ENCODE data around the gene RPUSD2. TPM values are rescaled to one million over a fixed set of nuclear protein-coding genes. Genes with fewer than 3 reads are reported as not detected.
A peak's percentile ranks its signal among the peaks of the same experiment; 100 is the strongest.

RPUSD2 gene
- total RNA-seq, 2 experiments from 2014 or later: 12.7 to 13.7 TPM

DNA sequence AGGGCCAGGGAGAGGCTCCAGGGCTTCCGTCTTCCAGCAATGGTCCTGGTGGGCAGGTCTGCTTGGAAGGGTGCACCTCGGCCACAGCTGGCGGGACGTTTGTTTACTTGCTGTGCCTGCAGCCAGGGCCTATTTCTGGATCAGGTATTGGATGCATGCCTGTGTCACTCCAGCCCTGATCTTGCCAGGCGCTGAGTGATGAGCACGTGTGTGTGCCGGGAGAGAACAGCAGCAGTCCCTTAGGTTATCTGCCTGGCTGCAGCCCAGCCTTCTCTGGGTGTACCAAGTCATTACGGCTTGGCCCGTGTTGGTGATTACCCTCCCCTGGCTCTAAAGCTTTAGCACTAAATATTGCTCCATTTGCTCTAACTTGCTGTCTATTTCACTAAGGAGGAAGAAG is 19.2 kb upstream of the RPUSD2 start:
- intact Hi-C loops (cut with micrococcal nuclease): no loop called here
- no peak overlapping the region for H3K27ac Mint-ChIP-seq
- H3K9me3 Mint-ChIP-seq: no peaks in the 10 kb centered on the region
- ChIA-PET CTCF (no interaction called here), POLR2A (no interaction called here)
- DNase-seq: no peak
- no peaks in the 10 kb centered on the region for H3K4me1 Mint-ChIP-seq (ENCODE audit: low read depth)
- no peaks in the 10 kb centered on the region for H3K27me3 Mint-ChIP-seq
- H3K36me3 Mint-ChIP-seq: peaks cover 22% of the 10 kb centered on the region
- H3K4me3 Mint-ChIP-seq: no peak overlapping the region

DNA sequence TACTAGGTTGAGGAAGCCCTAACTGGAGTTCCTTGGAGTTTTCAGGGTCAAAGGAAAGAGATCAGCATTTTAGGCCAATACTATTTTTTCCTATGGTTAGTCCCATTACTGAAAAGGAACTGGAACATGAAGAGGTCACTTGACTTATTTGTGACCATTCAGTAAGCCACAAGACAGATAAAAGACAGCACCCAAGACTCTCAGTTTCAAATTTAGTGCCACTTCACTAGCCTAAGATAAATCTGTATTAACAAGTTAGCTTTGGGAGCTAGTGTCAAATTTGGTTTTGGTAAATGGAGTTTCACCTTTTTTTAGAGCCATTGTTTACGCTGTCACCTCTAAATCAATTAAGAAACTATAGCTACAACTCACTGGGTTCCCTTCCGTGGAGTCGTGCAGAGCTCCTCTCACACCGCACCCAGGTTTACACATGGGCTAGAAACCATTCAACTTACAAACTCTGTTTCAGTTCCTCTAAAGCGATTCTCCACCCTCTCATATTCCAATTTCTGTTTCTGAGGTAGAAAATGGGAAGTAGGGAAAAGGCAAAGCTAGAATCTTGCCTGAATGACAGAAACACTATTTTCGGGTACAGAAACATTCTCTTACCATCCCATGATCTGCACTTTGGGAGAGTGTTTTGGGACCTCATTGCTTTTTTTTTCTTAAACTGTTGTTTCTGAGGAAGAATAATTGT is 18.6 kb upstream of the RPUSD2 start:
- no peak overlapping the region for H3K4me3 Mint-ChIP-seq
- no peaks in the 10 kb centered on the region for H3K4me1 Mint-ChIP-seq (ENCODE audit: low read depth)
- POLR2A ChIA-PET: no interaction called here
- H3K36me3 Mint-ChIP-seq: peaks cover 24% of the 10 kb centered on the region
- no peaks in the 10 kb centered on the region for H3K27me3 Mint-ChIP-seq
- intact Hi-C loops (cut with micrococcal nuclease): no loop called here
- no peak for DNase-seq
- no peaks in the 10 kb centered on the region for H3K9me3 Mint-ChIP-seq
- CTCF ChIA-PET: interaction anchor here (0.7 kb wide), 1 partner anchor 18 kb away, joined by 3 read pairs; no protein-coding TSS in a partner anchor
- H3K27ac Mint-ChIP-seq: no peak overlapping the region

DNA sequence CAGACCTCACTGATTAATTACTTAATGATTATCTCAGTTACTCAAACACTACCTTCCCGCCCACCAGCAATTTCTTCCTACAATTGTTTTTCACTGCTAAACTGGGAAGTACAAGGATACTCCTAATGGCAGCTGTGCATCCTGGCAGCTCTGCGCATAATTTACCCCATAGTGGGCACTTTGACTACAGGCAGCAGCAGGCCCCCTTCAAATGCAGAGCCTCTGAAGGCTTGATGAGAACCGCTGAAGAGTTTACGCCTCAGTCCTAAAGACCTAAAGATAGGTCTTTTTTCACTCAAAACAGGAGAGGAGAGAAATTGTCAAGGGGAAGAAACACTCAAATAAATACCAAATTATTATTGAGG is 15.0 kb upstream of the RPUSD2 start:
- Mint-ChIP-seq H3K27ac (no peak overlapping the region), H3K27me3 (no peaks in the 10 kb centered on the region), H3K9me3 (no peaks in the 10 kb centered on the region), H3K4me1 (ENCODE audit: low read depth) (peaks cover 11% of the 10 kb centered on the region), H3K4me3 (no peak overlapping the region), H3K36me3 (peaks cover 40% of the 10 kb centered on the region)
- intact Hi-C loops (cut with micrococcal nuclease): no loop called here
- DNase-seq: no peak
- CTCF ChIA-PET: no interaction called here
- POLR2A ChIA-PET: no interaction called here

DNA sequence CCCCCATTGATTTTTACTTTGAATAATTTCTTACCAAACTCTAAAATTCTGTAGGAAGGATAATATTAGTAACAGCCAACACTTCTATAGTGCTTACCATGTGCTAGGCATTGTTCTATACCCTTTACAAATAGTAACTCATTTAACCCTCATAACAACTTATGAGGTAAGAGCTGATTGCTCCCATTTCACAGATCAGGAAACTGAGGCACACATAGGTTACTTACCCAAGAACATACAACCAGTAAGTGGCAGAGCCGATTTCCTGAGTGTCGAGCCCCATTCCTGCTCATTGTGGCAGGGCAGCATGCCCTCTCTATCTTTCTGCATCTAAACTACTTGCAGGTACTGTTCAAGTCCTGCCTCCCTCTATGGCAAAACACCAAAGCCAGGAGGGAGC is 13.2 kb upstream of the RPUSD2 start:
- H3K36me3 Mint-ChIP-seq: peaks cover 33% of the 10 kb centered on the region
- DNase-seq: no peak
- peaks cover 20% of the 10 kb centered on the region for H3K4me1 Mint-ChIP-seq (ENCODE audit: low read depth)
- no peak overlapping the region for H3K4me3 Mint-ChIP-seq
- ChIA-PET POLR2A (no interaction called here), CTCF (interaction anchor here (0.6 kb wide), 1 partner anchor 17 kb away, joined by 4 read pairs; no protein-coding TSS in a partner anchor)
- H3K9me3 Mint-ChIP-seq: no peaks in the 10 kb centered on the region
- no peaks in the 10 kb centered on the region for H3K27me3 Mint-ChIP-seq
- H3K27ac Mint-ChIP-seq: no peak overlapping the region
- intact Hi-C loops (cut with micrococcal nuclease): no loop called here

DNA sequence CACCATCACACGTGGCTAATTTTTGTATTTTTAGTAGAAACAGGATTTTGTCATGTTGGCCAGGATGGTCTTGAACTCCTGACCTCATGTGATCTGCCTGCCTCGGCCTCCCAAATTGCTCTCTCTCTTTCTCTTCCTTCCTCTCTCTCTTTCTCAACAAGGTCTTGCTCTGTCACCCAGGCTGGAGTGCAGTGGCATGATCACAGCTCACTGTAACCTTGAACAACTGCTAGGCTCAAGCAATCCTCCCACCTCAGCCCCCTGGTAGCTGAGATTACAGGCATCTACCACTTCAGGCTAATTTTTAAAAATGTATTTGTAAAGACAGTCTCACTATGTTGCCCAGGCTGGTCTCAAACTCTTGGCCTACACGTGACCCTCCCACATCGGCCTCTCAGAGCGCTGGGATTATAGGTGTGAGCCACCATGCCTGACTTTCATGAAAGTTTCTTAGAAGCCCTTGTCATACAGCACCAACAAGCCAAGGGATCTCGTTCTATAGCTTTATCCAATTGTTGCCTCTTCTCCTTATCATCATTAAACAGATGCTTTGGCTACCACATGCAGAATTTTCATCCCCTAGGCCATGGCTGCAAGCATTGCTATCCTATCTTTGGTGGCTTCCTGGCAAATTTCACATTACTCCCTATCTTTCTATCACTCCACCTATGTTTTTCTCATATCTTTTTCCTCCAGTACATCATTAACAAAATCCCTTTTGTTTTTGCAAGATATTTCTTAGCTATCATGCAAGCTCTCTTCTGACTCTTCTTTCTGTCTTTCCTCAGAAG is 10.0 kb upstream of the RPUSD2 start:
- ChIA-PET CTCF (interaction anchor here (1.3 kb wide), 1 partner anchor 52 kb away, joined by 3 read pairs; no protein-coding TSS in a partner anchor), POLR2A (interaction anchor here (0.7 kb wide), 1 partner anchor 10 kb away, joined by 3 read pairs; the partner anchor contains the start of gene RPUSD2)
- no peaks in the 10 kb centered on the region for H3K9me3 Mint-ChIP-seq
- H3K36me3 Mint-ChIP-seq: peaks cover 30% of the 10 kb centered on the region
- no peak overlapping the region for H3K27ac Mint-ChIP-seq
- peaks cover 40% of the 10 kb centered on the region for H3K4me1 Mint-ChIP-seq (ENCODE audit: low read depth)
- no peak for DNase-seq
- H3K4me3 Mint-ChIP-seq: no peak overlapping the region
- intact Hi-C loops (cut with micrococcal nuclease): no loop called here
- H3K27me3 Mint-ChIP-seq: no peaks in the 10 kb centered on the region

DNA sequence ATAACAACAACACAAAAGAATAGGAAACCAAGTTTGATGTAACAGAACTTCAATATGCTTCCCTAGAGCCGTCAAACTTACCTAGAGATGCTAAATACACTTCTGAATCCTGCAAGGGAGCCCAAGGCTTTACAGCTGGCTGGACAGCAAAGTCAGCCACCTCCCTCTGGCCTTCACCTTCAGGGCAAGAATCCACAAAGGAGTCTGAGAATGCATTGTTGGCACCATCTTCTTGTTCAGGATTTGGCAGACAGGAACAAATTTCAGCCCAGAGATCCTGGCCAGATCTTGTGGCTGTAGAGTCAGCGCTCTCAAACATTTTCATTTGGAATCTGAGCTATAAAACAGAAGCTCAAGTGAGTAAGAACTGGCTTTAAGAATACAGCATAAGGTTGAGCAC is 6.4 kb upstream of the RPUSD2 start:
- intact Hi-C loops (cut with micrococcal nuclease): no loop called here
- Mint-ChIP-seq H3K4me1 (ENCODE audit: low read depth) (peaks cover 53% of the 10 kb centered on the region), H3K27me3 (peaks cover 2% of the 10 kb centered on the region), H3K36me3 (peaks cover 11% of the 10 kb centered on the region), H3K4me3 (no peak overlapping the region), H3K9me3 (no peaks in the 10 kb centered on the region), H3K27ac (no peak overlapping the region)
- CTCF ChIA-PET: interaction anchor here (0.6 to 1.2 kb wide), 3 partner anchors 27 to 132 kb away, joined by 3 to 4 read pairs (median 3); partner anchors contain the start of gene RAD51
- POLR2A ChIA-PET: no interaction called here
- no peak for DNase-seq

DNA sequence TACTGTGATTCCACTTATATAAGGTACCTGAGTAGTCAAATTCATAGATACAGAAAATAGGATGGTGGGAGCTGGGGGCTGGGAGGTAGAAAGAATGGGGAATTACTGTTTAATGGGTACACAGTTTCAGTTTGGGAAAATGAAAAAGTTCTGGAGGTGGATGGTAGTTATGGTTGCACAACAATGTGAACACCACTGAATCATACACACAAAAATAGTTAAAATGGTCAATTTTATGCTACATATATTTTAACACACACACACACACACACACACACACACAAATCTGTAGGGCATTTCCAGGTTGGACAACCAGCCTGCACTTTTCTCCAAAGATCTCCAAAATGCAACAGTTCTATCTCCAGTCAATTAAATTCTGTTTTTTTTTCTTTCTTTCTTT is 5.7 kb upstream of the RPUSD2 start:
- H3K9me3 Mint-ChIP-seq: no peaks in the 10 kb centered on the region
- no peak overlapping the region for H3K27ac Mint-ChIP-seq
- CTCF ChIA-PET: interaction anchor here (0.6 to 1.2 kb wide), 3 partner anchors 27 to 131 kb away, joined by 3 to 4 read pairs (median 3); partner anchors contain the start of gene RAD51
- DNase-seq: no peak
- H3K4me3 Mint-ChIP-seq: peak overlapping the region; percentile 40
- peaks cover 50% of the 10 kb centered on the region for H3K4me1 Mint-ChIP-seq (ENCODE audit: low read depth)
- intact Hi-C loops (cut with micrococcal nuclease): no loop called here
- H3K36me3 Mint-ChIP-seq: peaks cover 10% of the 10 kb centered on the region
- POLR2A ChIA-PET: no interaction called here
- H3K27me3 Mint-ChIP-seq: peaks cover 2% of the 10 kb centered on the region

DNA sequence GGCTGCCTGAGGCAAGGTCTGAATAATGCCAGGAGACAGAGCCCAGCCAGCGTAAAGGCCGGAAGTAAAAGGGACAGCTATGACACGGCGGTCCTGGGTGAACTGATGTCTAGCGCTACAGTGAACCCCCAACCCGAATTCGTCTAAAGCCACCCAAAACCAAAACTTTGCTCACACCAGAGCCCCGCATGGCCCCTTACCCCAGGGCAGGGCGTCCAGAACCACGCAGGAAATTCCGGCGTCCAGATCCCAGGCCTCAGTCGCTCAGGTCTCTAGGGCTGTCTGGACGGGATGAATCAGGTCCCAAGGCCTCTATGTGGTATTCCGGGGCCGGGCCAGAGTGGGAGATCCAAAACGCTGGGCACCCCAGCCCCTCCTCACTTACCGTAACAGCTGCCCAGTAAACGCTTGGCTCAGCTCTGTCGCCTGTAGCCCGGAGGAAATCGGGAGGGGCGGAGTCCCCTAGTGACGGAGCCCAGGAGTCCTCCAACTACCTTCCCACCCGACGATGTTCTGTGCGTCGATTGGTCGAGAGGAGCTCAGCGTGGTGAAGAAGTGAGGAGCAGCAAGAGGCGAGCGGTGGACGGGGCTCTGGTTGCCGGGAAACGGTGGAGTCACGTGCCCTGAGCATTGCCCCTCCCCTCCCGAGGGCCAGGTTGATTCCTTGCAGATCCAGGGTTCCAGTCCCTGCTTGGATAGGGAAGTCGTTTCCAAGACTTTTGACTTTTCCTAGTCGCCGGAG is 4.3 kb upstream of the RPUSD2 start, which contains the start of gene CCDC32:
TSS of gene CCDC32 (minus strand) at position 452 of the 742 bp plus-strand sequence. CDS start 2,027 bp downstream, outside the sequence.
- POLR2A ChIA-PET: interaction anchor here (0.6 to 1.0 kb wide), 2 partner anchors 13 to 30 kb away, joined by 3 to 4 read pairs; no protein-coding TSS in a partner anchor
- Mint-ChIP-seq H3K9me3 (no peaks in the 10 kb centered on the region), H3K4me3 (peak within 1 kb of the TSS; percentile 96), H3K36me3 (peaks cover 10% of the 10 kb centered on the region), H3K27me3 (peaks cover 2% of the 10 kb centered on the region), H3K27ac (peak within 1 kb of the TSS; percentile 92), H3K4me1 (ENCODE audit: low read depth) (peaks cover 48% of the 10 kb centered on the region)
- CTCF ChIA-PET: interaction anchor here (0.6 to 1.7 kb wide), 8 partner anchors 10 to 1931 kb away, joined by 3 to 6 read pairs (median 4); partner anchors contain the start of gene KNL1
- intact Hi-C loops (cut with micrococcal nuclease): loop anchor here (1.0 to 5.0 kb wide), 6 partner anchors 30 to 718 kb away; partner anchors contain the start of genes C15orf62, DNAJC17, KNL1 and RAD51
- DNase-seq: peak; percentile 98

DNA sequence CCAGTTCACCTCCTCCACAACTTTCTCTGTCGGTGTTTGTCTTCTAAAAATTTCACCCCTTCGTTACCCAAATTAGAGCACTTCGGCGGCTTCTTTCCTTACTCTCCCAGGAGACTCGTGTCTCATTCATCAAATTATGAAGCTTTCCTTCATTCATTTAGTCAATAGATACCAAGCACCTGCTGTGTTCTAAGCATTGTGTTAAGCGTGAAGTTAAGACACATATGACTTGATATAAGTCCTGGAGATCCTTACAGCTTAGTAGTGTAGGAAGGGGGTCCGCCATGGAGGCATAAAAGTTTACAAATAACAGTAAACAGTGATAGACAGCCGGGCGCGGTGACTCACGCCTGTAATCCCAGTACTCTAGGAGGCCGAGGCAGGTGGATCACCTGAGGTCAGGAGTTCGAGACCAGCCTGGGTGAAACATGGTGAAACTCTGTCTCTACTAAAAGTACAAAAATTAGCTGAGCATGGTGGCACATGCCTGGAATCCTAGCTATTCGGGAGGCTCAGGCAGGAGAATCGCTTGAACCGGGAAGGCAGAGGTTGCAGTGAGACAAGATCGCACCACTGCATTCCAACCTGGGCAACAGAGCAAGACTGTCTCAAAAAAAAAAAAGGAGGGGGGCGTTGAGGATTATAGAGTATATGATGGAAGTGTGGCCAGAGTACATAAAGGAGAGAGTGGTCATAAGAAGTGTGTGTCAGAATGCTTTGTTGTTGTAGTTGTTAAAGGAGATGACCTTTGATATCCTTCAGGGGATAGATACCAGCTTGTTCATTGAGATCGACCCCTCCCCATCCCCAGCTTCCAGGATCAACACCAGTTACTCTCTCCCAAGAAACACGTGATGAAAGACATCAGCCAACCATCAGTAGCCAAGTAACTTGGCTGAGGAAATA is 3.5 kb upstream of the RPUSD2 start:
- H3K9me3 Mint-ChIP-seq: no peaks in the 10 kb centered on the region
- peaks cover 2% of the 10 kb centered on the region for H3K27me3 Mint-ChIP-seq
- ChIA-PET POLR2A (interaction anchor here (0.6 kb wide), 1 partner anchor 12 kb away, joined by 4 read pairs; no protein-coding TSS in a partner anchor), CTCF (interaction anchor here (0.9 to 1.7 kb wide), 5 partner anchors 10 to 365 kb away, joined by 3 to 6 read pairs (median 4); partner anchors contain the start of gene KNL1)
- H3K4me3 Mint-ChIP-seq: peak overlapping the region; percentile 96
- peaks cover 51% of the 10 kb centered on the region for H3K4me1 Mint-ChIP-seq (ENCODE audit: low read depth)
- intact Hi-C loops (cut with micrococcal nuclease): loop anchor here (1.0 to 5.0 kb wide), 6 partner anchors 29 to 717 kb away; partner anchors contain the start of genes C15orf62, DNAJC17, KNL1 and RAD51
- H3K36me3 Mint-ChIP-seq: peaks cover 7% of the 10 kb centered on the region
- peak; percentile 18 for DNase-seq
- peak overlapping the region; percentile 92 for H3K27ac Mint-ChIP-seq

DNA sequence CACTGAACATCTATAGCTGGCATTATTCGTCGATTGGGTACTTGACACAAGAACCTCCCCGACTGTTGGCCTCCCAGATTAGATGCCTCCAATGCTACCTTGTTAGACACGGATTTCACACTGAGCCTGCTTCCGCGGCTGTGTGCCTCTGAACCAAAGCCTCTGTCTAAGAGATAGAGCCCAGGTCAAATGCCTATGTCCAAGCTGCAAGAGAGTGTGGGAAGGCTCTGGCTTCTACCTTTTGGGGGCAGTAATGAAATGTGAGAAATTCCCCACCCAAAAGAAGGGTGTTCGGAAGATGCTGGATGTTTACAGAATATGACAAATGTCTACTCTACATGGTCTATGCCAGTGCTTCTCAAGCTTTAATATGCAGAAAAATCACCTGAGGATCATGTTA is 2.0 kb upstream of the RPUSD2 start:
- no peak for DNase-seq

More for the DNA sequence above, 2.0 kb upstream of the RPUSD2 start:
- H3K27ac Mint-ChIP-seq: no peak overlapping the region
- ChIA-PET CTCF (interaction anchor here (0.6 to 1.3 kb wide), 3 partner anchors 22 to 280 kb away, joined by 3 to 4 read pairs (median 3); no protein-coding TSS in a partner anchor), POLR2A (no interaction called here)
- H3K36me3 Mint-ChIP-seq: peaks cover 5% of the 10 kb centered on the region
- peaks cover 47% of the 10 kb centered on the region for H3K4me1 Mint-ChIP-seq (ENCODE audit: low read depth)
- no peaks in the 10 kb centered on the region for H3K9me3 Mint-ChIP-seq
- no peak overlapping the region for H3K4me3 Mint-ChIP-seq
- intact Hi-C loops (cut with micrococcal nuclease): loop anchor here (5.0 kb wide), 3 partner anchors 200 to 715 kb away; partner anchors contain the start of genes C15orf62 and VPS18
- H3K27me3 Mint-ChIP-seq: peaks cover 2% of the 10 kb centered on the region
